Upper lobe of right lung (tissue), 1 donor: ENCODE measurements around the gene VTA1. TPM values are rescaled to one million over a fixed set of nuclear protein-coding genes. Genes with fewer than 3 reads are reported as not detected.
"Not testable (repeated sequence)": the region's sequence is repeated elsewhere in the genome, so short reads cannot be mapped to it uniquely, and the experiment has no call there.

Experiments used
- ATAC-seq: fragments of 200-7000 bp; cut with Tn5 transposase; one replicate; pipeline ENCODE4 v1.9.1; 2020; ENCODE audit warnings: mild to moderate bottlenecking, moderate library complexity
- DNase-seq: peaks from one replicate; pipeline ENCODE4 v3.0.0-alpha.2; 2020
- H3K27ac ChIP-seq: fragments of 200-600 bp; one replicate; pipeline ENCODE4 v1.8.0; 2022
- H3K27me3 ChIP-seq: fragments of 200-600 bp; one replicate; pipeline ENCODE4 v1.8.0; 2022; ENCODE audit warnings: mild to moderate bottlenecking
- H3K36me3 ChIP-seq: fragments of 200-600 bp; one replicate; pipeline ENCODE4 v1.8.0; 2022
- H3K4me1 ChIP-seq: fragments of 200-600 bp; one replicate; pipeline ENCODE4 v1.8.0; 2022
- H3K4me3 ChIP-seq: fragments of 200-600 bp; one replicate; pipeline ENCODE4 v1.8.0; 2022; ENCODE audit warnings: mild to moderate bottlenecking
- H3K9me3 ChIP-seq: fragments of 200-600 bp; one replicate; pipeline ENCODE4 v1.8.0; 2022
- CTCF ChIP-seq: fragments of 200-600 bp; IDR thresholded peaks from one replicate; pipeline ENCODE4 v1.8.0; 2022; ENCODE audit warnings: antibody characterized with exemption
- intact Hi-C: fragments of 100-400 bp; cut with DNase I; formaldehyde crosslinking; loops from one replicate; pipeline ENCODE4 v1.11.0; 2022
- total RNA-seq: library from RNA; stranded (reverse); fragmentation: NEBNext Ultra II Directional; extraction: Animal tissue kit (Norgen Biotek cat#: 25700); gene quantifications from one replicate; pipeline ENCODE4 v1.2.1, GENCODE V29; 2021
- donor health status: DM: no; HTN: yes; CAD: no; lungs with severe emphysema.

VTA1 gene
- total RNA-seq, 1 donor from 2014 or later: 31.8 TPM

- H3K27ac ChIP-seq: no peak overlapping the region
- no peak for TF ChIP-seq CTCF
- ATAC-seq (no peak), DNase-seq (no peak)
- H3K9me3 ChIP-seq: no peaks in the 10 kb centered on the region
- no peaks in the 10 kb centered on the region for H3K4me1 ChIP-seq
- no peaks in the 10 kb centered on the region for H3K27me3 ChIP-seq
- intact Hi-C loops: no loop called here
- H3K36me3 ChIP-seq: no peaks in the 10 kb centered on the region
- no peak overlapping the region for H3K4me3 ChIP-seq
Observed at GRCh38 chr6:142118925-142119324, 28.1 kb upstream of the VTA1 start.

GRCh38 chr6:142121342-142121741 is 25.7 kb upstream of the VTA1 start:
- intact Hi-C loops: no loop called here
- H3K4me1 ChIP-seq: no peaks in the 10 kb centered on the region
- ATAC-seq (no peak), DNase-seq (no peak)
- no peak overlapping the region for H3K4me3 ChIP-seq
- H3K36me3 ChIP-seq: no peaks in the 10 kb centered on the region
- no peaks in the 10 kb centered on the region for H3K9me3 ChIP-seq
- H3K27ac ChIP-seq: no peak overlapping the region
- H3K27me3 ChIP-seq: no peaks in the 10 kb centered on the region
- no peak for TF ChIP-seq CTCF

- ATAC-seq: no peak
- H3K4me3 ChIP-seq: no peak overlapping the region
Observed at GRCh38 chr6:142130814-142131213, 16.2 kb upstream of the VTA1 start.

GRCh38 chr6:142132625-142133024 is 14.4 kb upstream of the VTA1 start, which contains the start of gene GJE1:
Gene GJE1 (plus strand): TSS chr6:142132925. CDS start chr6:142133159, 234 bp downstream.
- DNase-seq (no peak), ATAC-seq (no peak)
- H3K36me3 ChIP-seq: no peaks in the 10 kb centered on the region
- no peak within 1 kb of the TSS for H3K27ac ChIP-seq
- H3K9me3 ChIP-seq: no peaks in the 10 kb centered on the region
- H3K4me1 ChIP-seq: no peaks in the 10 kb centered on the region
- TF ChIP-seq CTCF: no peak
- intact Hi-C loops: no loop called here
- H3K4me3 ChIP-seq: no peak within 1 kb of the TSS
- H3K27me3 ChIP-seq: no peaks in the 10 kb centered on the region

More at GRCh38 chr6:142130814-142131213, 16.2 kb upstream of the VTA1 start:
- Histone ChIP-seq H3K9me3 (no peaks in the 10 kb centered on the region), H3K27ac (no peak overlapping the region), H3K27me3 (no peaks in the 10 kb centered on the region), H3K4me1 (no peaks in the 10 kb centered on the region), H3K36me3 (no peaks in the 10 kb centered on the region)
- no peak for DNase-seq
- TF ChIP-seq CTCF: no peak
- intact Hi-C loops: no loop called here

- intact Hi-C loops: no loop called here
- H3K4me1 ChIP-seq: no peaks in the 10 kb centered on the region
- H3K9me3 ChIP-seq: no peaks in the 10 kb centered on the region
- no peaks in the 10 kb centered on the region for H3K36me3 ChIP-seq
- H3K4me3 ChIP-seq: no peak overlapping the region
- no peaks in the 10 kb centered on the region for H3K27me3 ChIP-seq
- DNase-seq: no peak
- no peak for ATAC-seq
- no peak overlapping the region for H3K27ac ChIP-seq
- TF ChIP-seq CTCF: no peak
Observed at GRCh38 chr6:142138876-142139275, 8.2 kb upstream of the VTA1 start.

- intact Hi-C loops, H3K9me3 ChIP-seq, H3K27me3 ChIP-seq, H3K27ac ChIP-seq, ATAC-seq, H3K4me1 ChIP-seq, H3K36me3 ChIP-seq, H3K4me3 ChIP-seq, DNase-seq: not testable (repeated sequence)
Observed at GRCh38 chr6:142141531-142141930, 5.5 kb upstream of the VTA1 start.
